ENCODE measurements around the gene FLII.

- TF ChIP-seq POLR2AphosphoS5 (IDR thresholded peaks at IDR 0.05; ENCODE audit: borderline replicate concordance, low read depth, low read length) (no peak), EZH2 (IDR thresholded peaks at IDR 0.05) (no peak)
These were observed 24.6 kb downstream of the FLII start for GRCh38 chr17:18233803-18234518.
